HG02571 (cell line): ENCODE results near the gene CD53.

Source experiments
- ATAC-seq: cut with Tn5 transposase; IDR thresholded peaks from one replicate; pipeline ENCODE4 v1.9.1; 2021; ENCODE audit warnings: mild to moderate bottlenecking, moderate library complexity; ENCODE audit not compliant: unreplicated experiment

CD53 gene

GRCh38 chr1:110875216-110875731, 2.3 kb downstream of the CD53 start:
- ATAC-seq: peak; percentile 30

- ATAC-seq: no peak
These were observed 3.9 kb downstream of the CD53 start for GRCh38 chr1:110876748-110877341.

GRCh38 chr1:110877364-110877763, 4.4 kb downstream of the CD53 start:
- ATAC-seq: no peak

GRCh38 chr1:110877776-110878175, 4.8 kb downstream of the CD53 start:
- ATAC-seq: no peak

- no peak for ATAC-seq
These were observed 5.6 kb downstream of the CD53 start for GRCh38 chr1:110878591-110878990.

- ATAC-seq: no peak
These were observed 6.0 kb downstream of the CD53 start for GRCh38 chr1:110878993-110879392.

GRCh38 chr1:110879758-110880606, 7.0 kb downstream of the CD53 start:
- peak; percentile 70 for ATAC-seq

- ATAC-seq: no peak
These were observed 7.9 kb downstream of the CD53 start for GRCh38 chr1:110880708-110881374.

GRCh38 chr1:110888049-110888448, 15.1 kb downstream of the CD53 start:
- ATAC-seq: no peak

- ATAC-seq: no peak
These were observed 15.7 kb downstream of the CD53 start for GRCh38 chr1:110888641-110889040.

- ATAC-seq: no peak
These were observed 17.7 kb downstream of the CD53 start for GRCh38 chr1:110890474-110891196.

GRCh38 chr1:110893908-110894490, 21.1 kb downstream of the CD53 start:
- ATAC-seq: no peak

- ATAC-seq: no peak
These were observed 23.1 kb downstream of the CD53 start for GRCh38 chr1:110896090-110896489.

GRCh38 chr1:110897681-110898080, 24.7 kb downstream of the CD53 start:
- no peak for ATAC-seq

GRCh38 chr1:110898734-110899457, 25.9 kb downstream of the CD53 start:
- no peak for ATAC-seq

- ATAC-seq: no peak
These were observed 26.5 kb downstream of the CD53 start for GRCh38 chr1:110899458-110899843.

- ATAC-seq: no peak
These were observed 30.0 kb downstream of the CD53 start for GRCh38 chr1:110902820-110903463.

GRCh38 chr1:110903853-110904500, 31.0 kb downstream of the CD53 start:
- ATAC-seq: no peak

GRCh38 chr1:110912784-110913183, 39.8 kb downstream of the CD53 start:
- no peak for ATAC-seq
